ENCODE results near the gene GVQW3. TPM values are rescaled to one million over a fixed set of nuclear protein-coding genes. Genes with fewer than 3 reads are reported as not detected.
"Not testable (repeated sequence)": the region's sequence is repeated elsewhere in the genome, so short reads cannot be mapped to it uniquely, and the experiment has no call there.

GVQW3 gene
- total RNA-seq, 1 donor from 2014 or later = 0.36 TPM

- no peak for ATAC-seq
Observed at GRCh38 chr11:76388408-76388807, 7.3 kb downstream of the GVQW3 start.

DNA sequence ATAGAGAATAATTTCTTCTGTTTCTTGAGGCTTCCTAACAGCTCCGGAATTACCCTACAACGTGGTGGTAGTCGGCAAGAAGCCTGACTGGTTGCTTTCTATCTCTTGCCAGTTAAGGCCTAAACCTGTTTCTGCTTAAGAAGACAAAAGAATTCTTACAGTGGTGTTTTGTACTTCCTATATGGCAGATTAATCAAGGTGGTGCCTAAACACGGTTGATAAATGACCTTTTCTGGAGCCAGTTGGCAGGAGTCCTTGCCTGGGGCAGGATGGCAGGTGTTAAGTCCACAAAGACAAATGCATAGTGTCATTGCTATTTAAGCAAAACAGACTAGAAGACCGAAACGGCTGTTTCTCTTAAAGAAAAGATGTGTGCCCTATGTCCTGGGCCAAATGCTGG, 9.9 kb downstream of the GVQW3 start:
- ATAC-seq = peak; percentile 92

DNA sequence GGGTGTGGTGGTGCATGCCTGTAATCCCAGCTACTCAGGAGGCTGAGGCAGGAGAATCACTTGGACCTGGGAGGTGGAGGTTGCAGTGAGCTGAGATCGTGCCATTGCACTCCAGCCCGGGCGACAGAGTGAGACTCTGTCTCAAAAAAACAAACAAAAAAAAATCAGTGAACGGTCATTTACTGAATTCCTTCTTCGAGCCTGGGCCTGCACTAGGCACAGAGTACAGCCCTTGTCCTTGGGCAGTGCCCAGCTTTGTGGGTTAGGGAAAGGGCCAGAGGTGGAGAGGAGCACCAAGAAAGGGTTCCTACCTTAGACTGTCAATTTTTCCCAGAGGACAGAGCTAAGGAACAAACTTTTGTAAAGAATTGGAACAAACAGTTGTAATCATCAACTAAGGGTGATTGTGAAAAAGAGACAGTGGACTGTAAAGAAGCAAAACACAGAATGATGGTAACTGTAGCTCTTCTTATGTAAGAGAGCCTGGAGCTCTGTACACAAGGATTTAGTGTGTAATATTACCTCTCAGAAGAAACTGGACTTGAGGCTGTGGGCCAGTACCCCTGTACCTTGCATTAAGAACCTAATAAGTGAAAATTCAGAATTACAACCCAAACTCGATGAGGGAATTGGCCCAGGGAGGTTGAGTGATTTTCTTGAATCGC, 10.8 kb downstream of the GVQW3 start:
- no peak for ATAC-seq

- ATAC-seq = no peak
Observed at GRCh38 chr11:76392870-76393269, 11.7 kb downstream of the GVQW3 start.

- ATAC-seq = no peak
Observed at GRCh38 chr11:76394411-76394810, 13.3 kb downstream of the GVQW3 start.

DNA sequence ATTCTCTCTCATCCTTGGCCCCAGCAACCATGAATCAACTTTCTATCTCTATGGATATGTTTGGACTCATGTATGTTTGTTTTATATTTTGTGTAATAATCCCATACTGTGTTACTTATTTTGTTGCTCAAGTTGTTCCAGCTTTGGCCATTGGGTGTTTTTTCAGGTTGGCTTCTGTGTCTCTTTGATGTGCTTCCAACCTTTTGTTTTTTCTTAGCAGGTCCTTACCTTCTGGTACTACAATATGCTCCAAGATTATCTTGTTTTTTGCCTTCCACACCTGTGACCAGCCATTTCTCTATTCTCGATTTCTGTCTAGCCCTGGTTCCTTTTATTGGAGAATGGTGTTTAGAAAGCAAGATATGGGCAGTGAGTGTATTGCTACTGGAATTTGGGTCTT, 14.2 kb downstream of the GVQW3 start:
- no peak for ATAC-seq

DNA sequence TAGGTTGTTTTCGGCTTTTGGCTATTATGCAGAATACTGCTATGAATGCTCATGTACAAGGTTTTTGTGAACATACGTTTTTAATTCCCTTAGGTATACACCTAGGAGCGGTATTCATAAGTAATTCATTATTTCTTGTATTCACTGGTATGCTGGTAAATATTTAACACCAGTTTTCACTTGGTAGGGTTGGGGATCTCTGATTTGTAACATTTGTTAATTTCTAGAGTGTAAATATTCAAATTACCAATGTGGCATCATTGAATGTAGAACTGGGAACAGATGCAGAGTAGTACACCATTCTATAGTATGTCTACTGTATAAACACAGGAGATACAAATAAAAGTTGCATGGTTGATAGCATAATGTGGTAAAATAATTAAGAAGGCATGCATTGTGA, 16.3 kb downstream of the GVQW3 start:
- no peak for ATAC-seq

GRCh38 chr11:76400967-76401366, 19.8 kb downstream of the GVQW3 start:
- no peak for ATAC-seq

DNA sequence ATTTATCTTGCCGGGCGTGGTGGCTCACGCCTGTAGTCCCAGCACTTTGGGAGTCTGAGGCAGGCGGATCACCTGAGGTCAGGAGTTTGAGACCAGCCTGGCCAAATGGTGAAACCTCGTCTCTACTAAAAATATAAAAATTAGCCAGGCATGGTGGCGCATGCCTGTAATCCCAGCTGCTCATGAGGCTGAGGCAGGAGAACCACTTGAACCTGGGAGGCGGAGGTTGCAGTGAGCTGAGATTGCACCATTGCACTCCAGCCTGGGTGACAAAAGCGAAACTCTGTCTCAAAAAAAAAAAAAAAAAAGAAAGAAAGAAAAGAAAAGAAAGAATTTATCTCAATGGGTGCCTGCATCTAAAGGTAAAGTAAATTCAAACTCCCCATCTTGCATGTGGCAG, 20.4 kb downstream of the GVQW3 start:
- ATAC-seq = not testable (repeated sequence)

- no peak for ATAC-seq
Observed at GRCh38 chr11:76406359-76406758, 25.2 kb downstream of the GVQW3 start.

- ATAC-seq = no peak
Observed at GRCh38 chr11:76408171-76408965, 27.2 kb downstream of the GVQW3 start.

- ATAC-seq = no peak
Observed at GRCh38 chr11:76410851-76411357, 29.8 kb downstream of the GVQW3 start.

DNA sequence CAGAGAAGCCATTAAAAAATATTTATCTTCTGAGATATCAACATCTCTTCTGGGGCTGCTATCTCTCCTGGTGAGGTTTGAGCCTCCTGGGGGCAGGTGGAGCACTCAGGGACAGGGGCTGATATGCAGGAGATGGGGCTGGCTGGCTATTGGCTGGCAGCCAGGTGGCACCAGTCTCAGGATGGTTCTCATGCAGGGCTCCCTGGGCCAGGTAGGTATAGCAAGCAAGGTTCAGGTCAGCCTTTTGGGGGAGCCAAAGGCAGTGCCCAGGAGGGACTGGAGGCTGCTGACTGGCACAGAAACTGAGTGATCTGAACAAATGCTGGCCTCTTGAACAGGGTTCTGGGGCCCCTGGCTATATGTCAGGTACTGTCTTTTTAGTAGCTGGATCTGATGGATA, 34.0 kb downstream of the GVQW3 start:
- no peak for ATAC-seq

DNA sequence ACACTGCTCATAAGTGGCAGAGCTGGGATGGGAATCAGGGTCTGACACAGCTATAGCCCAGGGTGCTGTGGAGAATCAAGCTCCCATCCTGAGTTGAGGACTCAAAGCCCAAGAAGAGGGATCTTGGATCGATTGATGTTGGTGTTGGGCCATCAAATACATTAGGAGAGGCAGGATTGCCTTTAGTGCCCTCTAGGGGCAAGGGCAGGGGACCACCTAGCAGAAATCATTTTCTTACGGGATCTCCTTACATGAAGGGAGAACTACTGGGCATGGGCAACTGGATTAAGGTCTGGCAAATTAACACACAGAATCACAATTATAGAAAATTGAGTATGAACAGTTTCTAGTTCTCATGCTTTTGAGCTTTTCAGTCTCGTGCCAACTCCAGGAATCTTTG, 38.8 kb downstream of the GVQW3 start:
- no peak for ATAC-seq

GRCh38 chr11:76424379-76424778, 43.3 kb downstream of the GVQW3 start:
- no peak for ATAC-seq

DNA sequence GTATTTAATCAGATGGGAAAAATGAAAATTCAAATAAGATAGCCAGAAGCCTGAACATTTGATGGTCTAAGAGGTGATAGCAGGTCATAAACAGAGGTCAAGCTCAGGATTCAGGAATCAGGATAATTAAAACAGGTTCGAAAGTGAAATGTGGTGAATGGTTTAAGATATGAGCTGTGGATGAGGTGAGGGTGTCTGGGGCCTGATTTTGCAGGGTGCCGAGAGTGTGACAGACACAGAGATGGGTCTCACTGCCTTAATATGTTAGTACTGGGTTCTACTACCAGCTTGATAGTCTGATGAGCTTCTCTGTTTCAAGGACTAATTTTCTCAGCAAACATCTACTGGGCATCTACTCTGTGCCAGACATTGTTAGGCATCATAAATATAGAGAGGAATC, 43.8 kb downstream of the GVQW3 start:
- ATAC-seq = no peak

DNA sequence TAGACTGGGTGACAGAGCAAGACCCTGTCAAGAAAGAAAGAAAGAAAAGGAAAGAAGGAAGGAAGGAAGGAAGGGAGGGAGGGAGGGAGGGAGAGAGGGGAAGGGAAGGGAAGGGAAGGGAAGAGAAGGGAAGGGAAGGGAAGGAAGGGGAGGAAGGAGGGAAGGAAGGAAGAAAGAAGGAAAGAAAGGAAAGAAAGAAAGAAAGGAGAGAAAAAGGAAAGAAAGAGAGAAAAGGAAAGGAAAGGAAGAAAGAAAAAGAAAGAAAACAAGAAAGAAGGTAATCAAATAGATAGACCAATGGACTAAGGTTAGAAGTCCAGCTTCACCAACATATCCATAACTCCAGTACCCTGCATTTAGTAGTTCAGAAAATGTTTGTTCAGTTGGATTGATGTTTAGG, 45.5 kb downstream of the GVQW3 start:
- ATAC-seq = no peak

- ATAC-seq = no peak
Observed at GRCh38 chr11:76436020-76436419, 54.9 kb downstream of the GVQW3 start.

DNA sequence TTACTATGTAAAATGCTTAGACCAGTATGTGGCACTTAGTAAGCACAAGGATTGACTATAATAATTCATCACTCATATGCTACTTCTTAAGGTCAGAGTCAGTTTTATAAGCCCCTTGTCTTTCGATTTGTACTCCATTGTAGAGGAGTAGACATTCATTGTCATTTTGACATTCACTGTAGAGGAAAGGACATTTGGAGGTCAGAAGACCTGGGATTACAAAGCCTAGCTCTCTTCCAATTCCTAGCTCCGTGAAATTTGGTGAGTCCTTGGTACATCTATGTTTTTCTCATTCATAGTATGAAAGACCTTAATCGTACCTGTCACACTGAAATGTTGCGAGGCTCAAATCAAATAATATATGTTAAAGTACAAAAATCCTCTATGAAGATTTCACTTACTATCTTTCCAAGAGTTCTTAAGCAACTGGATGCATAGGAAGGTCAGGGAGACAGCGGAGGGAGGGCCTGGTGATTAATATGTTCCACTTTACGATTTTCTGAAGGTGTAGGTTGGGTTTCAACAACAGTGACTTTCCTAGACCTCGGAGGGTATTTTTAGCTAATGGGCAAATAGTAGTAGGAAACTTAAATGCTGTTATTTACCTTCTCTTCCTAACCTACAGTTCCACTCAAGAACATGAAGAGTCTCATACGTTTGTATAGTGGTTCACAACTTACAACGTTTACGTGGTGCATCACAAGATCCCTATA, 62.3 kb downstream of the GVQW3 start:
- ATAC-seq = no peak

GRCh38 chr11:76444065-76444383, 62.9 kb downstream of the GVQW3 start:
- no peak for ATAC-seq

GRCh38 chr11:76444384-76445120, 63.4 kb downstream of the GVQW3 start, which contains the start of gene EMSY:
Gene EMSY (plus strand): TSS chr11:76445018. CDS start chr11:76446939, 1,921 bp downstream.
- peak; percentile 98 for ATAC-seq
